ENCODE measurements around the gene TAOK1. TPM values are rescaled to one million over a fixed set of nuclear protein-coding genes. Genes with fewer than 3 reads are reported as not detected.
A peak's percentile ranks its signal among the peaks of the same experiment; 100 is the strongest.

Gene TAOK1
- total and polyA plus RNA-seq, 2 of the 13 experiments (the other 11 are each of a cell fraction or from before 2014, with no cell fraction given): 14.1 to 23.0 TPM

GRCh38 chr17:29566473-29567303, 176.5 kb downstream of the TAOK1 start, which contains the start of gene ABHD15 (continued):
- TF ChIP-seq, protein P1, sequence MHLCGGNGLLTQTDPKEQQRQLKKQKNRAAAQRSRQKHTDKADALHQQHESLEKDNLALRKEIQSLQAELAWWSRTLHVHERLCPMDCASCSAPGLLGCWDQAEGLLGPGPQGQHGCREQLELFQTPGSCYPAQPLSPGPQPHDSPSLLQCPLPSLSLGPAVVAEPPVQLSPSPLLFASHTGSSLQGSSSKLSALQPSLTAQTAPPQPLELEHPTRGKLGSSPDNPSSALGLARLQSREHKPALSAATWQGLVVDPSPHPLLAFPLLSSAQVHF (CRISPR knock-in tag; IDR thresholded peaks at IDR 0.05): peak; percentile 14; the same call in 1 of the 2 replicates
- TF ChIP-seq CBX2 (IDR thresholded peaks at IDR 0.05; ENCODE audit: low read depth, low read length) (no peak), CBX2 (CRISPR knock-in tag; IDR thresholded peaks at IDR 0.05; ENCODE audit: low read depth) (no peak), ZNF883 (CRISPR knock-in tag; IDR thresholded peaks at IDR 0.05; ENCODE audit: not compliant biosample characterization) (peak; percentile 58), PATZ1 (CRISPR knock-in tag; IDR thresholded peaks at IDR 0.05) (peak; percentile 64), MTA1 (CRISPR knock-in tag; IDR thresholded peaks at IDR 0.05; ENCODE audit: borderline replicate concordance) (no peak), MAFF (IDR thresholded peaks at IDR 0.05; ENCODE audit: low read depth, low read length) (no peak), KLF16 (CRISPR knock-in tag; IDR thresholded peaks at IDR 0.05) (0 out of 4 replicates have a peak, but pooled peaks of 1 of the 2 experiments have one; percentile 49), ZNF430 (CRISPR knock-in tag; IDR thresholded peaks at IDR 0.05) (no peak), ZNF335 (CRISPR knock-in tag; IDR thresholded peaks at IDR 0.05) (no peak), ARID3A (IDR thresholded peaks at IDR 0.05; ENCODE audit: low read depth, low read length) (no peak), CAMTA2 (CRISPR knock-in tag; IDR thresholded peaks at IDR 0.05; ENCODE audit: borderline replicate concordance) (no peak), SMARCE1 (IDR thresholded peaks at IDR 0.05; ENCODE audit: borderline replicate concordance) (no peak), RBAK (CRISPR knock-in tag; IDR thresholded peaks at IDR 0.05) (no peak), FOSL2 (CRISPR knock-in tag; IDR thresholded peaks at IDR 0.05) (no peak), MYNN (CRISPR knock-in tag; IDR thresholded peaks at IDR 0.05; ENCODE audit: low read depth) (0 out of 2 replicates have a peak, but pooled peaks have one; percentile 41), FUBP1 (CRISPR knock-in tag; IDR thresholded peaks at IDR 0.05; ENCODE audit: borderline replicate concordance) (no peak)
- TF ChIP-seq, protein P2, sequence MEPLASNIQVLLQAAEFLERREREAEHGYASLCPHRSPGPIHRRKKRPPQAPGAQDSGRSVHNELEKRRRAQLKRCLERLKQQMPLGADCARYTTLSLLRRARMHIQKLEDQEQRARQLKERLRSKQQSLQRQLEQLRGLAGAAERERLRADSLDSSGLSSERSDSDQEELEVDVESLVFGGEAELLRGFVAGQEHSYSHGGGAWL (CRISPR knock-in tag; IDR thresholded peaks at IDR 0.05): peak; percentile 28; the same call in 1 of the 2 replicates
- TF ChIP-seq, protein P3, sequence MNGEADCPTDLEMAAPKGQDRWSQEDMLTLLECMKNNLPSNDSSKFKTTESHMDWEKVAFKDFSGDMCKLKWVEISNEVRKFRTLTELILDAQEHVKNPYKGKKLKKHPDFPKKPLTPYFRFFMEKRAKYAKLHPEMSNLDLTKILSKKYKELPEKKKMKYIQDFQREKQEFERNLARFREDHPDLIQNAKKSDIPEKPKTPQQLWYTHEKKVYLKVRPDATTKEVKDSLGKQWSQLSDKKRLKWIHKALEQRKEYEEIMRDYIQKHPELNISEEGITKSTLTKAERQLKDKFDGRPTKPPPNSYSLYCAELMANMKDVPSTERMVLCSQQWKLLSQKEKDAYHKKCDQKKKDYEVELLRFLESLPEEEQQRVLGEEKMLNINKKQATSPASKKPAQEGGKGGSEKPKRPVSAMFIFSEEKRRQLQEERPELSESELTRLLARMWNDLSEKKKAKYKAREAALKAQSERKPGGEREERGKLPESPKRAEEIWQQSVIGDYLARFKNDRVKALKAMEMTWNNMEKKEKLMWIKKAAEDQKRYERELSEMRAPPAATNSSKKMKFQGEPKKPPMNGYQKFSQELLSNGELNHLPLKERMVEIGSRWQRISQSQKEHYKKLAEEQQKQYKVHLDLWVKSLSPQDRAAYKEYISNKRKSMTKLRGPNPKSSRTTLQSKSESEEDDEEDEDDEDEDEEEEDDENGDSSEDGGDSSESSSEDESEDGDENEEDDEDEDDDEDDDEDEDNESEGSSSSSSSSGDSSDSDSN (CRISPR knock-in tag; IDR thresholded peaks at IDR 0.05): peak; percentile 78

Data from HepG2 (cell line).